Activated T-helper 17 cell treated with anti-CD3 and anti-CD28 coated beads, Interleukin-2, amount 50 U/mL, for 72 hours (primary cell): ENCODE measurements around the gene FOS. TPM values are rescaled to one million over a fixed set of nuclear protein-coding genes. Genes with fewer than 3 reads are reported as not detected.

Source experiments
- ATAC-seq: fragments of 150-1000 bp; cut with Tn5 transposase; replicated peaks from 2 replicates; pipeline ENCODE4 v1.10.0; 2021; ENCODE audit warnings: mild to moderate bottlenecking, moderate library complexity
- H3K27ac Mint-ChIP-seq: one replicate; pipeline ENCODE4 v1.8.0; 2022; ENCODE audit warnings: mixed read lengths
- H3K27me3 Mint-ChIP-seq: one replicate; pipeline ENCODE4 v1.8.0; 2022; ENCODE audit warnings: mixed read lengths
- H3K36me3 Mint-ChIP-seq: one replicate; pipeline ENCODE4 v1.8.0; 2022; ENCODE audit warnings: low read depth, mild to moderate bottlenecking, mixed read lengths
- H3K4me1 Mint-ChIP-seq: one replicate; pipeline ENCODE4 v1.8.0; 2022; ENCODE audit warnings: mixed read lengths
- H3K4me3 Mint-ChIP-seq: one replicate; pipeline ENCODE4 v1.8.0; 2022; ENCODE audit warnings: mild to moderate bottlenecking, mixed read lengths
- H3K9me3 Mint-ChIP-seq: one replicate; pipeline ENCODE4 v1.8.0; 2022; ENCODE audit warnings: mixed read lengths
- total RNA-seq, 2 donors: library from RNA; stranded (reverse); gene quantifications; one replicate each; pipeline ENCODE4 v1.2.3, GENCODE V29; 2022

FOS gene
- total RNA-seq, 2 donors from 2014 or later: 31.7 to 86.3 TPM

- H3K4me3 Mint-ChIP-seq: no peak overlapping the region
- H3K9me3 Mint-ChIP-seq: no peaks in the 10 kb centered on the region
- H3K4me1 Mint-ChIP-seq: peaks cover 3% of the 10 kb centered on the region
- H3K27ac Mint-ChIP-seq: no peak overlapping the region
- H3K36me3 Mint-ChIP-seq: no peaks in the 10 kb centered on the region
- H3K27me3 Mint-ChIP-seq: no peaks in the 10 kb centered on the region
- no peak for ATAC-seq
Measured at GRCh38 chr14:75290851-75291250, 12.2 kb downstream of the FOS start.

GRCh38 chr14:75291331-75291730, 12.7 kb downstream of the FOS start:
- ATAC-seq: no peak
- no peaks in the 10 kb centered on the region for H3K9me3 Mint-ChIP-seq
- H3K27ac Mint-ChIP-seq: no peak overlapping the region
- H3K36me3 Mint-ChIP-seq: no peaks in the 10 kb centered on the region
- H3K4me1 Mint-ChIP-seq: peaks cover 8% of the 10 kb centered on the region
- H3K4me3 Mint-ChIP-seq: no peak overlapping the region
- no peaks in the 10 kb centered on the region for H3K27me3 Mint-ChIP-seq

- H3K9me3 Mint-ChIP-seq: no peaks in the 10 kb centered on the region
- H3K36me3 Mint-ChIP-seq: no peaks in the 10 kb centered on the region
- no peak overlapping the region for H3K4me3 Mint-ChIP-seq
- H3K27me3 Mint-ChIP-seq: no peaks in the 10 kb centered on the region
- no peak overlapping the region for H3K27ac Mint-ChIP-seq
- H3K4me1 Mint-ChIP-seq: peaks cover 9% of the 10 kb centered on the region
- no peak for ATAC-seq
Measured at GRCh38 chr14:75292101-75292563, 13.5 kb downstream of the FOS start.

GRCh38 chr14:75292886-75293285, 14.3 kb downstream of the FOS start:
- no peaks in the 10 kb centered on the region for H3K36me3 Mint-ChIP-seq
- H3K27ac Mint-ChIP-seq: peak overlapping the region; percentile 96
- H3K9me3 Mint-ChIP-seq: no peaks in the 10 kb centered on the region
- peak overlapping the region; percentile 80 for H3K4me3 Mint-ChIP-seq
- peaks cover 9% of the 10 kb centered on the region for H3K4me1 Mint-ChIP-seq
- no peak for ATAC-seq
- H3K27me3 Mint-ChIP-seq: no peaks in the 10 kb centered on the region

- Mint-ChIP-seq H3K36me3 (no peaks in the 10 kb centered on the region), H3K9me3 (no peaks in the 10 kb centered on the region), H3K27ac (peak overlapping the region; percentile 96), H3K4me3 (peak overlapping the region; percentile 80), H3K27me3 (no peaks in the 10 kb centered on the region), H3K4me1 (peaks cover 9% of the 10 kb centered on the region)
- ATAC-seq: peak; percentile 96
Measured at GRCh38 chr14:75293920-75294648, 15.5 kb downstream of the FOS start.

- Mint-ChIP-seq H3K9me3 (no peaks in the 10 kb centered on the region), H3K27me3 (no peaks in the 10 kb centered on the region), H3K27ac (peak overlapping the region; percentile 65), H3K4me3 (peak overlapping the region; percentile 80), H3K36me3 (no peaks in the 10 kb centered on the region), H3K4me1 (peaks cover 9% of the 10 kb centered on the region)
- no peak for ATAC-seq
Measured at GRCh38 chr14:75294649-75295033, 16.0 kb downstream of the FOS start.

GRCh38 chr14:75295061-75295461, 16.4 kb downstream of the FOS start:
- Mint-ChIP-seq H3K4me1 (peaks cover 9% of the 10 kb centered on the region), H3K27ac (peak overlapping the region; percentile 65)
- no peak for ATAC-seq

GRCh38 chr14:75295491-75296345, 17.1 kb downstream of the FOS start:
- Mint-ChIP-seq H3K4me3 (peak overlapping the region; percentile 80), H3K9me3 (no peaks in the 10 kb centered on the region), H3K4me1 (peaks cover 9% of the 10 kb centered on the region), H3K27me3 (no peaks in the 10 kb centered on the region), H3K27ac (peak overlapping the region; percentile 65), H3K36me3 (no peaks in the 10 kb centered on the region)
- peak; percentile 37 for ATAC-seq

More at GRCh38 chr14:75295061-75295461, 16.4 kb downstream of the FOS start:
- Mint-ChIP-seq H3K9me3 (no peaks in the 10 kb centered on the region), H3K36me3 (no peaks in the 10 kb centered on the region), H3K27me3 (no peaks in the 10 kb centered on the region), H3K4me3 (peak overlapping the region; percentile 80)

GRCh38 chr14:75297411-75298040, 18.9 kb downstream of the FOS start:
- no peaks in the 10 kb centered on the region for H3K27me3 Mint-ChIP-seq
- H3K27ac Mint-ChIP-seq: no peak overlapping the region
- H3K4me3 Mint-ChIP-seq: no peak overlapping the region

GRCh38 chr14:75298187-75298965, 19.7 kb downstream of the FOS start:
- H3K27ac Mint-ChIP-seq: no peak overlapping the region
- ATAC-seq: no peak
- H3K36me3 Mint-ChIP-seq: no peaks in the 10 kb centered on the region
- no peaks in the 10 kb centered on the region for H3K9me3 Mint-ChIP-seq
- no peak overlapping the region for H3K4me3 Mint-ChIP-seq
- no peaks in the 10 kb centered on the region for H3K27me3 Mint-ChIP-seq
- peaks cover 26% of the 10 kb centered on the region for H3K4me1 Mint-ChIP-seq

More at GRCh38 chr14:75297411-75298040, 18.9 kb downstream of the FOS start:
- ATAC-seq: no peak
- Mint-ChIP-seq H3K36me3 (no peaks in the 10 kb centered on the region), H3K4me1 (peaks cover 24% of the 10 kb centered on the region), H3K9me3 (no peaks in the 10 kb centered on the region)

GRCh38 chr14:75299059-75299458, 20.4 kb downstream of the FOS start:
- no peak overlapping the region for H3K4me3 Mint-ChIP-seq
- no peaks in the 10 kb centered on the region for H3K36me3 Mint-ChIP-seq
- no peaks in the 10 kb centered on the region for H3K9me3 Mint-ChIP-seq
- no peak overlapping the region for H3K27ac Mint-ChIP-seq
- H3K4me1 Mint-ChIP-seq: peaks cover 30% of the 10 kb centered on the region
- ATAC-seq: no peak
- no peaks in the 10 kb centered on the region for H3K27me3 Mint-ChIP-seq

GRCh38 chr14:75299576-75299975, 20.9 kb downstream of the FOS start:
- Mint-ChIP-seq H3K27ac (no peak overlapping the region), H3K4me3 (no peak overlapping the region), H3K9me3 (no peaks in the 10 kb centered on the region)

GRCh38 chr14:75301666-75302325, 23.2 kb downstream of the FOS start:
- Mint-ChIP-seq H3K4me1 (peaks cover 20% of the 10 kb centered on the region), H3K9me3 (no peaks in the 10 kb centered on the region), H3K27me3 (no peaks in the 10 kb centered on the region), H3K4me3 (peak overlapping the region; percentile 57), H3K36me3 (no peaks in the 10 kb centered on the region), H3K27ac (peak overlapping the region; percentile 87)
- ATAC-seq: peak; percentile 80

More at GRCh38 chr14:75299576-75299975, 20.9 kb downstream of the FOS start:
- Mint-ChIP-seq H3K4me1 (peaks cover 30% of the 10 kb centered on the region), H3K27me3 (no peaks in the 10 kb centered on the region), H3K36me3 (no peaks in the 10 kb centered on the region)
- ATAC-seq: no peak
